ENCODE results near the gene HS3ST4.

The HS3ST4 gene

DNA sequence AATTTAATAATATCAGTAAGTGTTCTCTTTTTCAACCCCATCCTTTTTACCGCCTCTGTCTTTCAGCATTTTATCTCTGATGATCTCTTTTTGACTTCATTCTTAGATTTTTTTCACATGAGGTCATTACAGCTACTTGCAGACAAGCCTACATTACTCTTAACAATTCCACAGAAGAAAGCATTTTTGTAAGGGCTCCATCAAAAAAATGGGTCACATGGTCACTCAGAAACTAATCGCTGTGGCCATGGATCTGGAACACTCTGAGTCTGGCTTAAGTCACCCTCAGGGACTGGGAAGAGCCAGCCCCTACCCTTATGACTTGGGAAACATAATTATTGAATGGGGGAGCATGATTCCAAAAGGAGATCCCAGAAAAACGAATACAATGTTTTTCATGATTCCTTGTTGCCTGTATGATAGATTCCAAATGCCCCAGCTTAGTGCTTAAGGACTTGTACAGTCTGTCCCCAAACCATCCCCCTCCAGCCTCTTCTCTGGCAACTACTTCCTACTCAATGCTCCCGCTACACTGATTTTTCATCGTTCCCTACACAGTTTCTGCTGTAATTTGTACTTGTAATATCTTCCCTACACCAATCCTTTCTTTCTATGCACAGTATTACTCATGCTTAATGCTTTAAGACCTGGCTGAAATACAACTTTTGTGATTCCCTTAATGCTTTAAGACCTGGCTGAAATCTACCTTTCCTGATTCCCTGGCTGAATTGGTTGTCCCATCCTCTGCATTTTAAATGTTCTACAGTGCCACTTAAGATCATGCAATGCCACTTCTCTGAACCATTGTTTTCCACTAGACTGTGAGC, 457.8 kb downstream of the HS3ST4 start:
- no peaks in the 10 kb centered on the region for H3K9me3 ChIP-seq
- DNase-seq, result no peak
- H3K36me3 ChIP-seq, result no peaks in the 10 kb centered on the region
- TF ChIP-seq, protein P1, sequence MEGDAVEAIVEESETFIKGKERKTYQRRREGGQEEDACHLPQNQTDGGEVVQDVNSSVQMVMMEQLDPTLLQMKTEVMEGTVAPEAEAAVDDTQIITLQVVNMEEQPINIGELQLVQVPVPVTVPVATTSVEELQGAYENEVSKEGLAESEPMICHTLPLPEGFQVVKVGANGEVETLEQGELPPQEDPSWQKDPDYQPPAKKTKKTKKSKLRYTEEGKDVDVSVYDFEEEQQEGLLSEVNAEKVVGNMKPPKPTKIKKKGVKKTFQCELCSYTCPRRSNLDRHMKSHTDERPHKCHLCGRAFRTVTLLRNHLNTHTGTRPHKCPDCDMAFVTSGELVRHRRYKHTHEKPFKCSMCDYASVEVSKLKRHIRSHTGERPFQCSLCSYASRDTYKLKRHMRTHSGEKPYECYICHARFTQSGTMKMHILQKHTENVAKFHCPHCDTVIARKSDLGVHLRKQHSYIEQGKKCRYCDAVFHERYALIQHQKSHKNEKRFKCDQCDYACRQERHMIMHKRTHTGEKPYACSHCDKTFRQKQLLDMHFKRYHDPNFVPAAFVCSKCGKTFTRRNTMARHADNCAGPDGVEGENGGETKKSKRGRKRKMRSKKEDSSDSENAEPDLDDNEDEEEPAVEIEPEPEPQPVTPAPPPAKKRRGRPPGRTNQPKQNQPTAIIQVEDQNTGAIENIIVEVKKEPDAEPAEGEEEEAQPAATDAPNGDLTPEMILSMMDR (IDR thresholded peaks at IDR 0.05), result no peak
- intact Hi-C loops (cut with DNase I; ENCODE audit: low total_unique reads), result no loop called here
- no peaks in the 10 kb centered on the region for H3K27me3 ChIP-seq
- no peak overlapping the region for H3K4me3 ChIP-seq
- H3K27ac ChIP-seq, result no peak overlapping the region
- H3K4me1 ChIP-seq, result no peaks in the 10 kb centered on the region

DNA sequence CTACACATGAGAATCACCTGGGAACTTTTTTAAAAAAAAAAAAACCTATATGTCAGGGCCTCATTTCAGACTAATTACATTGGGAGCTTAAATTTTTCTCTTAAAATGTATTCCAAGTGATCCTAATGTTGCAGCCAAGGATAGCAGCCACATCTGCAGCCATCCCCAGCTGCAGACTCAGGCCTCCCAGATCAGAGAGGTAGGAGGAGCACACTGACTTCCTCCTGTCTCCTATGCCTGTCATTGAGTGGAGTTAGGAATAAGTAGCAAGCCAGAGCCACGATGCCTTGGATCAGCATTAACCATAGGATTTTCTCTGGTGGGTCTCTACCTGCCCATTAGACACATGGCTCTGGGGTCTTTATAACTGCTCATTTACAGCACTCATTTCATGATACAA, 463.5 kb downstream of the HS3ST4 start:
- intact Hi-C loops (cut with DNase I; ENCODE audit: low total_unique reads), result no loop called here
- TF ChIP-seq, protein P1 (IDR thresholded peaks at IDR 0.05), result no peak
- Histone ChIP-seq H3K9me3 (no peaks in the 10 kb centered on the region), H3K4me3 (no peak overlapping the region), H3K27me3 (no peaks in the 10 kb centered on the region), H3K36me3 (no peaks in the 10 kb centered on the region), H3K27ac (no peak overlapping the region), H3K4me1 (no peaks in the 10 kb centered on the region)
- no peak for DNase-seq

DNA sequence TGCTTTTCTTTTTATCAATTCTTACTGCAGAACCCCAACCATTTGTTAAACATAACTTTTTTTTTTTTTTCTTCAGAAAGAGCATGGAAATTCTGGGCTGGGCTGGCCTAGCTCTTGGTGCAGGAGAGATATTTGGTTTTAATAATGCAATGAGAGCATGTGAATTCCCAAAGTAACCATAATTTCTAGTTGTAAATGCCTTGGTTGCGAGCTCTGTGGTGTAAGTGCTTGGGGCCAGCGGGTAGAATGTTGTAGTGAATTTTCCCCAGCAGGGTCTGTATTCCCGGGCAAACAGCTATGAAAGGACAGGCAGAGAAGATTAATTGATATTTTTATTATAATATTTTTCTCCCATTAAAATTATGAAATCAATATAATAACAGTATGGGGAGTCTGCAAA, 465.6 kb downstream of the HS3ST4 start:
- H3K9me3 ChIP-seq, result no peaks in the 10 kb centered on the region
- intact Hi-C loops (cut with DNase I; ENCODE audit: low total_unique reads), result no loop called here
- no peak for DNase-seq
- no peaks in the 10 kb centered on the region for H3K36me3 ChIP-seq
- H3K27ac ChIP-seq, result no peak overlapping the region
- H3K4me1 ChIP-seq, result no peaks in the 10 kb centered on the region
- H3K4me3 ChIP-seq, result no peak overlapping the region
- H3K27me3 ChIP-seq, result no peaks in the 10 kb centered on the region
- TF ChIP-seq, protein P1 (IDR thresholded peaks at IDR 0.05), result no peak

DNA sequence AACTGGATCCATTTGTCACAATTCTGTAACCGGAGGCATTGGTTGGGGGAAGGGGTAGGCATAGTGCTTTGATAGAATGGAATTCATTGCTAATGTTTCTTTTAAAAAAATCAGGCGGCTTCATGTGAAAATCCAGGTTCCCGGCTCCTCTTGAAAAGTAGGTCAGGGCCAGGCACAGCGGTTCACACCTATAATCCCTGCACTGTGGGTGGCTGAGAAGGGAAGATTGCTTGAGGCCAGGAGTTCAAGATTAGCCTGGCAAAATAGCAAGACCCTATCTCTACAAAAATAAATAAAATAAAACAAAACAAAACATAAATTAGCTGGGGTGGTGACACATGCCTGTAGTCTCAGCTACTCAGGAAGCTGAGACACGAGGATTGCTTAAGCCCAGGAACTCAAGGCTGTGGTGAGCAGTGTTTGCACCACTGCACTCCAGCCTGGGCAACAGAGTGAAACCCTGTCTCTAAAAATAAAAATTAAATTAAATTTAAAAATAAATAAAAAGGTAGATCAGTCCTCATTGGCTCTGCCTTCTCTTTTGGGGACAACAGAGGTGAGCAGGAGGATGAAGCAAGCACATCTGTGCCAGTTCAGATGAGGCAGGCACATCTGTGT, 466.5 kb downstream of the HS3ST4 start:
- H3K36me3 ChIP-seq, result no peaks in the 10 kb centered on the region
- no peak overlapping the region for H3K27ac ChIP-seq
- no peak for DNase-seq
- no peak overlapping the region for H3K4me3 ChIP-seq
- TF ChIP-seq, protein P1 (IDR thresholded peaks at IDR 0.05), result no peak
- no peaks in the 10 kb centered on the region for H3K9me3 ChIP-seq
- no peaks in the 10 kb centered on the region for H3K4me1 ChIP-seq
- H3K27me3 ChIP-seq, result no peaks in the 10 kb centered on the region
- intact Hi-C loops (cut with DNase I; ENCODE audit: low total_unique reads), result no loop called here

DNA sequence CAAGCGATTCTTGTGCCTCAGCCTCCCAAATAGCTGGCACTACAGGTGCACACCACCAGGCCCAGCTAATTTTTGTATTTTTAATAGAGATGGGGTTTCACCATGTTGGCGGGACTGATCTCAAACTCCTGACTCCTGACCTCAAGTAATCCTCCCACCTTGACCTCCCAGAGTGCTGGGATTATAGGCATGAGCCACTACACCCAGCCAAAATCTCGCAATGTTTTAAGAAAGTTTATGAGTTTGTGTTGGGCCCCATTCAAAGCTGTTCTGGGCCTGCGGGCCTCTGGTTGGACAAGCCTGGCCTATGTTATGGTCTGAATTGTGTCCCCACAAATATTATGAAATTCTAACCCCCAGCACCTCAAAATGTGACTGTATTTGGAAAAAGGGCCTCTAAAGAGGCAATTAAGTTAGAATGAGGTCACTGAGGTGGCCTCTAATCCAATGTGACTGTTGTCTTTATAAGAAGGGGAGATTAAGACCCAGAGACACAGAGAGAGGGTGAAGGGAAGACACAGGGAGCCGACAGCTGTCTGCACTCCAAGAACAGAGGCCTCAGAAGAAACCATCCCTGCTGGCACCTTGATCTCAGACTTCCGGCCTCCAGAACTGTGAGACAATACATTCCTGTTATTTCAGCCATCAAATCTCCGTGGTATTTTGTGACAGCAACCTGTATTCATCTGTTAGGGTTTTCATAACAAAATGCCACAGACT, 469.9 kb downstream of the HS3ST4 start:
- no peaks in the 10 kb centered on the region for H3K4me1 ChIP-seq
- no peaks in the 10 kb centered on the region for H3K36me3 ChIP-seq
- no peak for DNase-seq
- H3K4me3 ChIP-seq, result no peak overlapping the region
- no peaks in the 10 kb centered on the region for H3K9me3 ChIP-seq
- H3K27me3 ChIP-seq, result no peaks in the 10 kb centered on the region
- intact Hi-C loops (cut with DNase I; ENCODE audit: low total_unique reads), result no loop called here
- TF ChIP-seq, protein P1 (IDR thresholded peaks at IDR 0.05), result no peak
- no peak overlapping the region for H3K27ac ChIP-seq

Data from tibial artery (tissue), 4 donors.